Measurements from ENCODE around the gene SLC16A13. TPM values are rescaled to one million over a fixed set of nuclear protein-coding genes. Genes with fewer than 3 reads are reported as not detected.

Gene SLC16A13
- total RNA-seq, 4 donors from 2014 or later, result 0.22 to 1.8 (median 1.1) TPM

GRCh38 chr17:7029659-7030058 lies 6.2 kb upstream of the SLC16A13 start:
- Histone ChIP-seq H3K27me3 (peaks cover 0 to 26% of the 10 kb centered on the region in 2 donors), H3K36me3 (no peaks in the 10 kb centered on the region), H3K9me3 (no peaks in the 10 kb centered on the region), H3K4me1 (no peaks in the 10 kb centered on the region), H3K4me3 (no peak overlapping the region), H3K27ac (peak overlapping the region in 1 of 4 donors; percentile 17)
- DNase-seq (ENCODE audit: low spot score in 2 of 2), result no peak
- no peak for TF ChIP-seq EP300 (IDR thresholded peaks at IDR 0.05)
- TF ChIP-seq CTCF (IDR thresholded peaks at IDR 0.05), result no peak
- TF ChIP-seq POLR2A (IDR thresholded peaks at IDR 0.05), result no peak
- WGBS, 2 donors, result 68 to 70% methylated on average over 8 of the region's 8 CpGs

GRCh38 chr17:7034955-7035590 lies 742 bp upstream of the SLC16A13 start:
- WGBS, 2 donors, result 16 to 18% methylated on average over 7 of the region's 7 CpGs
- no peak for DNase-seq (ENCODE audit: low spot score in 2 of 2)
- H3K27me3 ChIP-seq, result peaks cover 0 to 34% of the 10 kb centered on the region in 2 donors
- peak overlapping the region; percentile 36 to 68 (median 48) for H3K4me3 ChIP-seq
- no peaks in the 10 kb centered on the region for H3K36me3 ChIP-seq
- peak overlapping the region in 3 of 4 donors; percentile 74 to 91 (median 79) for H3K27ac ChIP-seq
- H3K9me3 ChIP-seq, result no peaks in the 10 kb centered on the region
- H3K4me1 ChIP-seq, result peaks cover 0 to 12% (median 5%) of the 10 kb centered on the region in 4 donors
- TF ChIP-seq CTCF (IDR thresholded peaks at IDR 0.05), result no peak
- TF ChIP-seq EP300 (IDR thresholded peaks at IDR 0.05), result no peak
- no peak for TF ChIP-seq POLR2A (IDR thresholded peaks at IDR 0.05)

- peaks cover 0 to 25% (median 18%) of the 10 kb centered on the region in 4 donors for H3K4me1 ChIP-seq
- no peaks in the 10 kb centered on the region for H3K36me3 ChIP-seq
- no peak overlapping the region for H3K4me3 ChIP-seq
- H3K27me3 ChIP-seq, result peaks cover 0 to 55% of the 10 kb centered on the region in 2 donors
- DNase-seq (ENCODE audit: low spot score in 2 of 2), result no peak
- no peaks in the 10 kb centered on the region for H3K9me3 ChIP-seq
- H3K27ac ChIP-seq, result no peak overlapping the region
- TF ChIP-seq EP300 (IDR thresholded peaks at IDR 0.05) (no peak), CTCF (IDR thresholded peaks at IDR 0.05) (no peak), POLR2A (IDR thresholded peaks at IDR 0.05) (no peak)
- 78 to 83% methylated on average over 17 to 19 of the region's 19 CpGs for WGBS, 2 donors
Measured at GRCh38 chr17:7038025-7038862, 2.4 kb downstream of the SLC16A13 start.

GRCh38 chr17:7039832-7040231 lies 4.0 kb downstream of the SLC16A13 start:
- no peak for DNase-seq (ENCODE audit: low spot score in 2 of 2)
- no peaks in the 10 kb centered on the region for H3K9me3 ChIP-seq
- H3K27me3 ChIP-seq, result peaks cover 0 to 59% of the 10 kb centered on the region in 2 donors
- H3K36me3 ChIP-seq, result no peaks in the 10 kb centered on the region
- H3K4me1 ChIP-seq, result peaks cover 0 to 36% (median 24%) of the 10 kb centered on the region in 4 donors
- H3K27ac ChIP-seq, result no peak overlapping the region
- H3K4me3 ChIP-seq, result no peak overlapping the region
- WGBS, 2 donors, result 87 to 88% methylated on average over 5 of the region's 5 CpGs
- TF ChIP-seq CTCF (IDR thresholded peaks at IDR 0.05), result no peak
- no peak for TF ChIP-seq EP300 (IDR thresholded peaks at IDR 0.05)
- TF ChIP-seq POLR2A (IDR thresholded peaks at IDR 0.05), result no peak

Measured in tibial nerve (tissue), 4 donors.